Thyroid gland (tissue), 4 donors: ENCODE results near the gene STK32B. TPM values are rescaled to one million over a fixed set of nuclear protein-coding genes. Genes with fewer than 3 reads are reported as not detected.

Experiments
- DNase-seq, 2 donors: peaks; one replicate each; pipeline ENCODE4 v3.0.0-alpha.2; 2019
- H3K27ac ChIP-seq, 3 donors: fragments of 200-600 bp; sonication (generic); 1 replicate in 2 of 3; 2 replicates in 1 of 3; pipeline ENCODE4 v1.5.1; 2016 to 2019; ENCODE audit warnings: mild to moderate bottlenecking in 1 of 3, moderate library complexity in 1 of 3
- H3K27me3 ChIP-seq: fragments of 200-600 bp; sonication (generic); one replicate; pipeline ENCODE4 v1.5.1; 2019
- H3K36me3 ChIP-seq, 2 donors: fragments of 200-600 bp; sonication (generic); one replicate each; pipeline ENCODE4 v1.5.1; 2016 to 2019
- H3K4me1 ChIP-seq, 2 donors: fragments of 200-600 bp; sonication (generic); one replicate each; pipeline ENCODE4 v1.5.1; 2017 to 2019
- H3K4me3 ChIP-seq, 3 donors: fragments of 200-600 bp; sonication (generic); replicated peaks in 1 of 3; 1 replicate in 2 of 3; 2 replicates in 1 of 3; pipeline ENCODE4 v1.5.1; 2016; ENCODE audit warnings: mild to moderate bottlenecking in 1 of 3
- H3K9me3 ChIP-seq: fragments of 200-600 bp; sonication (generic); one replicate; pipeline ENCODE4 v1.5.1; 2017
- POLR2A ChIP-seq, 2 donors: fragments of 450-650 bp; IDR thresholded peaks; one replicate each; pipeline ENCODE4 v1.6.1; 2017; ENCODE audit warnings: antibody characterized with exemption in 2 of 2, mild to moderate bottlenecking in 2 of 2, moderate library complexity in 1 of 2
- WGBS, 2 donors: methylation state at CpG; one replicate each; pipeline ENCODE4 v1.1.5; 2017; 5-methylcytosine and 5-hydroxymethylcytosine counted together
- intact Hi-C: fragments of 100-400 bp; cut with DNase I; formaldehyde crosslinking; loops from one replicate; pipeline ENCODE4 v1.15.1; 2023
- total RNA-seq, 4 donors: library from RNA; depleted of rRNA; stranded (reverse); fragments of >200 nt; gene quantifications; one replicate each; pipeline ENCODE4 v1.2.3, GENCODE V29; 2016
- TF ChIP-seq, protein P1 (sequence below), 6 experiments: fragments of 200-600 bp in 3 of 6; fragments of 450-650 bp in 3 of 6; sonication (generic) in 3 of 6; IDR thresholded peaks; one replicate each; pipeline ENCODE4 v1.5.1; 2016 to 2019; ENCODE audit warnings: antibody characterized with exemption in 6 of 6, mild to moderate bottlenecking in 2 of 6, inconsistent platforms in 1 of 6, moderate library complexity in 1 of 6

Gene STK32B
- total RNA-seq, 4 donors from 2014 or later, result 1.9 to 14.8 (median 4.4) TPM

DNA sequence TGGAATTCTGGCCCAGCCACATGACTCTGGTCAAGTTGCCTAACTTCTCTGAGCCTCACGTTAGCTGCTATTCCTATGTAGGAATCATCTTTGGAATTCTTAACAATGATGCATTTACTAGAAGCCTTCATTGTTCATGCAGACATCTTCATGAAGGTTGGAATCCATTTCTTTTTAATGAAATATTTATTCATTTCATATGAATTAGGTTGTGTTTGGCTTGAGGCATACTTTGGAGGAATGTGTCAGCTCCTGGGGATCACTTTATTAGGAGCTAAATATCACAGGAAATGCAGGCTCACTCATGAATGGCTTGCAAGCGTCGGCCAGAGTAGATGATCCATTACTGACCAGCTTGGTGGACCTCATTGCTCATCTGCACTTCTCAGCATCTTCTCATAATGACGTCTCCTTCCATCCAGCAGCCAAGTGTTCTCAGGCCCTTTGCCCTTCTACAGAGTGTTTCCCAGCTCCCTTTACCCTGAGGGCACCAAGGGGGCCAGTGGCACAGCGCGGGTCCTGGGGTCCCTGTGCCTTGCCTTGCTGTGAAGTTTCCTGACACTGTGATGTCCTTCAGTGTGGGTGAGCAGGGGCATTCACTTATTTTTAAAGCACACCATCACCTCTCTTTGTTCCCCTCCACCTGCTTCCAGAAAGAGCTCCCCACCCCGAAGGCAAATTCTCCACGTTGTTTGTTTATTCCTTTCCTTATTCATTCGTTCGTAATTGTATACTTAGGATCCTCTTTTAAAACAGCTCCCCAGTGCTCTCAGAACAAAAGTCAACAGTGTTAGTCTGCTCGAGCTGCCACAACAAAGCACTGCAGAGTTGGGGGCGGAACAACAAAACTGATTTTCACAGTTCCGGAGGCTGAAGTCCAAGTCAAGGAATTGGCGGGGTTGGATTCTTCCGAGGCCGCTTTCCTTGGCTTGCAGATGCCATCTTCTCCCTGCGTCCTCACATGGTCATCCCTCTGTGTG, 106.8 kb downstream of the STK32B start:
- 39 to 52% methylated on average over 17 of the region's 17 CpGs for WGBS, 2 donors
- no peaks in the 10 kb centered on the region for H3K9me3 ChIP-seq
- no peaks in the 10 kb centered on the region for H3K4me1 ChIP-seq
- H3K27me3 ChIP-seq, result no peaks in the 10 kb centered on the region
- no peak overlapping the region for H3K27ac ChIP-seq
- H3K36me3 ChIP-seq, result no peaks in the 10 kb centered on the region
- no peak for DNase-seq
- intact Hi-C loops, result no loop called here
- TF ChIP-seq, protein P1, sequence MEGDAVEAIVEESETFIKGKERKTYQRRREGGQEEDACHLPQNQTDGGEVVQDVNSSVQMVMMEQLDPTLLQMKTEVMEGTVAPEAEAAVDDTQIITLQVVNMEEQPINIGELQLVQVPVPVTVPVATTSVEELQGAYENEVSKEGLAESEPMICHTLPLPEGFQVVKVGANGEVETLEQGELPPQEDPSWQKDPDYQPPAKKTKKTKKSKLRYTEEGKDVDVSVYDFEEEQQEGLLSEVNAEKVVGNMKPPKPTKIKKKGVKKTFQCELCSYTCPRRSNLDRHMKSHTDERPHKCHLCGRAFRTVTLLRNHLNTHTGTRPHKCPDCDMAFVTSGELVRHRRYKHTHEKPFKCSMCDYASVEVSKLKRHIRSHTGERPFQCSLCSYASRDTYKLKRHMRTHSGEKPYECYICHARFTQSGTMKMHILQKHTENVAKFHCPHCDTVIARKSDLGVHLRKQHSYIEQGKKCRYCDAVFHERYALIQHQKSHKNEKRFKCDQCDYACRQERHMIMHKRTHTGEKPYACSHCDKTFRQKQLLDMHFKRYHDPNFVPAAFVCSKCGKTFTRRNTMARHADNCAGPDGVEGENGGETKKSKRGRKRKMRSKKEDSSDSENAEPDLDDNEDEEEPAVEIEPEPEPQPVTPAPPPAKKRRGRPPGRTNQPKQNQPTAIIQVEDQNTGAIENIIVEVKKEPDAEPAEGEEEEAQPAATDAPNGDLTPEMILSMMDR (IDR thresholded peaks at IDR 0.05), result no peak
- no peak for TF ChIP-seq POLR2A (IDR thresholded peaks at IDR 0.05)
- no peak overlapping the region for H3K4me3 ChIP-seq

DNA sequence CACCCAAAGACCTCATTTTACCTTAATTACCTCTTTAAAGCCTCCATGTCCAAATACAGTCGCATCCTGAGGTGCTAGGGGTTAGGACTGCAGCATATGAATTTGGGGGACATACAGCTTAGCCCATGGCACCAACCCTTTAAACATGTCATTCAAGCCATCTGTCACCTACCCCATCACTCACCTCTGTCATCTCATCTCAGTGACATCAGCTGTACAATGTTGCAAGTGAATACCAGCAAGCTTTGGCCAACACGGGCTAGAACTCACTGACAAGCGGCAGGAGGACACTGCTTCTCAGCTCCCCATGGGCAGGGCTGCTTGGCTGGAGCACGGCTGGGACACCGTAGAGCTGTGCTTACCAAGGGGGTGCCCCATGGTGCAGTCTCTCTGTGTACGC, 107.5 kb downstream of the STK32B start:
- DNase-seq, result no peak
- H3K36me3 ChIP-seq, result no peaks in the 10 kb centered on the region
- TF ChIP-seq POLR2A (IDR thresholded peaks at IDR 0.05), result no peak
- TF ChIP-seq, protein P1 (IDR thresholded peaks at IDR 0.05), result no peak
- no peaks in the 10 kb centered on the region for H3K27me3 ChIP-seq
- intact Hi-C loops, result no loop called here
- no peaks in the 10 kb centered on the region for H3K4me1 ChIP-seq
- WGBS, 2 donors, result 77 to 91% methylated on average over 6 of the region's 6 CpGs
- H3K4me3 ChIP-seq, result no peak overlapping the region
- H3K27ac ChIP-seq, result no peak overlapping the region
- no peaks in the 10 kb centered on the region for H3K9me3 ChIP-seq

DNA sequence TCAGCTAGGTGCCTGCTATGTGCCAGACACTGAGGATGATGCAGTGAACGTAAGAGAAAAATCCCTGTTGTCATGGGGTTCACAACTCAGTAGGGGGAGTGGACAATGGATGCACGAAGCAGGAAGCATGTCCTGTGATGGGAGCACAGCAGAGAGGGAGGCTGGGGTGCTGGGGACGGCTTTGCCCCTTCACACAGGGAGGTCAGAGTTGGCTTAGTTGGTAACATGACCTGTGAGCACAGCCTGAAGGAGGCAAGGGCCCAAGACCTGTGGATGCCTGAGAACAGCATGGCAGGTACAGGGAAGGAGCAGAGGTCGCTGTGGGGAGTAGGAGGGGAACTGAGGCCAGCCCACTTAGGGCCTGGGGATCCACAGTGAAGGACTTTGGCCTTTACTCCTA, 109.4 kb downstream of the STK32B start:
- 81% methylated on average over 4 of the region's 4 CpGs for WGBS, 2 donors
- no peaks in the 10 kb centered on the region for H3K27me3 ChIP-seq
- H3K9me3 ChIP-seq, result no peaks in the 10 kb centered on the region
- H3K36me3 ChIP-seq, result no peaks in the 10 kb centered on the region
- DNase-seq, result no peak
- intact Hi-C loops, result no loop called here
- no peak for TF ChIP-seq POLR2A (IDR thresholded peaks at IDR 0.05)
- H3K27ac ChIP-seq, result no peak overlapping the region
- no peaks in the 10 kb centered on the region for H3K4me1 ChIP-seq
- H3K4me3 ChIP-seq, result no peak overlapping the region

DNA sequence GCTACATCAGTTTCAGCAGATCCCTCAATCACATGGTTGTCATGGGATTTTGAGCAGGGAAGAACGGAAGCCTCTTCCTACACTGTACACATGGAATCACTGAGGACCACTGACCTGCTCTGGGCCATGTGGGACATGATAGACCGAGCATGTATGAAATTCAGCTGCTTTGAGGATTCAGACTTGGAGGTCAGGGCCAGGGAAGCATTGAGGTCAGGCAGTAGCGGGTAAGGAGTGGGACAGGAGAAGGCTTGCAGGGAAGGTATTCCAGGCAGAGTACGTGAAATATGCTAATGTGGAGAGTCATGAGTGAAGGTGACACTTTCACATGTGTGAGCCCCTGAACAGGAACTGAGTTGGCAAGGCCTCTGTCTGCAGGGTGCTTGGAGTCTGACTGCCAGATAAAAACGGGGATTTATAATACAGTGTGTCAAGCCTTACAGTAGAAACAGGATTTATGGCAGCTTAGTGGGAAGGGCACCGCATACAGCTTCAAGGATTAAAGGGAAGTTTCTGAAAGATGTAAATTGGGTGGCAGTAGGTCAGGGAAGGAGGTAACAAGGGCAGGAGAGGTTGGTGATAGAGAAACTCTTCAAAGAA, 111.7 kb downstream of the STK32B start:
- no peaks in the 10 kb centered on the region for H3K9me3 ChIP-seq
- no peak overlapping the region for H3K27ac ChIP-seq
- no peaks in the 10 kb centered on the region for H3K4me1 ChIP-seq
- TF ChIP-seq, protein P1 (IDR thresholded peaks at IDR 0.05), result no peak
- no peak for TF ChIP-seq POLR2A (IDR thresholded peaks at IDR 0.05)
- WGBS, 2 donors, result 77 to 79% methylated on average over 6 of the region's 6 CpGs
- no peaks in the 10 kb centered on the region for H3K27me3 ChIP-seq
- no peaks in the 10 kb centered on the region for H3K36me3 ChIP-seq
- intact Hi-C loops, result no loop called here
- no peak overlapping the region for H3K4me3 ChIP-seq
- no peak for DNase-seq

DNA sequence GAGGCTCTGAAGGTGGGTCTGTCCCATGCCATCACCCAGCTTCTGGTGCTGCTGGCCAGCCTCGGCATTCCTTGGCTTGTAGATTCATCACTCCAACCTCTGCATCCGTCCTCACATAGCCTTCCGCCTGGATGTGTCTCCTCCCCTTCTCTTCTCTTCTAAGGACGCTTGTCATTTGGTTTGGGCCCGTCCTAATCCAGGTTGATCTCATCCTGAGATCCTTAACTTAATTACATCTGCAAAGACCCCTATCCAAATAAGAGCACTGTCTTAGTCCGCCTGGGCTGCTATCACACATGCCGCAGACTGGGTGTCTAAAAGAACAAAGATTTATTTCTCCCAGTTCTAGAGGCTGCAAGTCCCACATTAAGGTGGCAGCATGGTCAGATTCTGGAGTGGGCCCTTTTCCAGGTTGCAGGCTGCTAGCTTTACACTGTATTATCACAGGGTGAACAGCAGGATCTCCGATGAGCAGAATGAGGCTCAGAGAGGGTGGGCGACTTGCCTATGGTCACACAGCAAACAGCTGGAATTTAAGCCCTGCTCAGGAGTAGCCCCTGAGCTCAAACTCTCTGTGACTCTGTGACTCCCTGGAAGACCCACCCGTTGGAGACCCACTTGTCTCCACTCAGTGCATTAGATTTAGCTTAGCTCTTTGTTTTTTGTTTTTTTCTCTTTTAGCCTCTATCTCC, 113.1 kb downstream of the STK32B start:
- TF ChIP-seq POLR2A (IDR thresholded peaks at IDR 0.05), result no peak
- TF ChIP-seq, protein P1 (IDR thresholded peaks at IDR 0.05), result no peak
- H3K36me3 ChIP-seq, result no peaks in the 10 kb centered on the region
- intact Hi-C loops, result no loop called here
- no peaks in the 10 kb centered on the region for H3K9me3 ChIP-seq
- WGBS, 2 donors, result 70 to 80% methylated on average over 10 of the region's 10 CpGs
- no peaks in the 10 kb centered on the region for H3K27me3 ChIP-seq
- H3K27ac ChIP-seq, result no peak overlapping the region
- H3K4me3 ChIP-seq, result no peak overlapping the region
- DNase-seq, result no peak
- no peaks in the 10 kb centered on the region for H3K4me1 ChIP-seq
